Activated CD4-positive, alpha-beta T cell treated with anti-CD3 and anti-CD28 coated beads, Interleukin-2, amount 50 U/mL, for 24 hours (primary cell): ENCODE data around the gene STEAP4.

Experiments used
- DNase-seq, 2 donors: peaks; one replicate each; pipeline ENCODE4 v3.0.0-alpha.2; 2020; ENCODE audit warnings: low read depth in 1 of 2, low spot score in 1 of 2

The STEAP4 gene

DNA sequence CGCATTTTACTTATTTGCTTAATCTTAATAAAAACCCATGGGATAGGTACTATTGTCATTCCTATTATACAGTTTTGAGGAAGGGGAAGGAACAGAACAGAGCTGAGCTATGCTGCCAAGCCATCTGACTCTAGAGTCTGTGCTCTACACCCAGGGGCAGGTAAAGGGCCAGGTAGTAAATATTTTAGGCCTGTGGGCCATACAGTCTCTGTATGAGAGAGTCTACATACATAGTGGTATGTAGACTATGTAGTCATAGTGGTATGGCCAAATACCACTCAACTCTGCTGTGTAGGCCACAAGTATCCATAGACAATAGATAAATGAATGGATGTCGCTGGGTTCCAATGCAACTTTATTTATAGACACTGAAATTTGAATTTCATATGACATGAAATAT lies 83.4 kb downstream of the STEAP4 start:
- no peak for DNase-seq
